IgD-negative memory B cell (primary cell): ENCODE data around the gene LGALS3BP. TPM values are rescaled to one million over a fixed set of nuclear protein-coding genes. Genes with fewer than 3 reads are reported as not detected.
"Not testable (repeated sequence)": the region's sequence is repeated elsewhere in the genome, so short reads cannot be mapped to it uniquely, and the experiment has no call there.

ENCODE experiments used
- H3K27ac Mint-ChIP-seq, 3 donors: one replicate each; pipeline ENCODE4 v1.8.0; 2020 to 2022; ENCODE audit warnings: mild to moderate bottlenecking in 3 of 3, mixed read lengths in 3 of 3, moderate library complexity in 1 of 3
- H3K27me3 Mint-ChIP-seq: one replicate; pipeline ENCODE4 v1.8.0; 2021; ENCODE audit warnings: mixed read lengths
- H3K36me3 Mint-ChIP-seq: one replicate; pipeline ENCODE4 v1.8.0; 2020; ENCODE audit warnings: mild to moderate bottlenecking, mixed read lengths
- H3K4me1 Mint-ChIP-seq, 3 donors: one replicate each; pipeline ENCODE4 v1.8.0; 2020 to 2022; ENCODE audit warnings: mixed read lengths in 3 of 3, mild to moderate bottlenecking in 1 of 3
- H3K4me3 Mint-ChIP-seq, 4 donors: one replicate each; pipeline ENCODE4 v1.8.0; 2020 to 2022; ENCODE audit warnings: mild to moderate bottlenecking in 4 of 4, mixed read lengths in 4 of 4, moderate library complexity in 3 of 4
- H3K9me3 Mint-ChIP-seq, 3 donors: one replicate each; pipeline ENCODE4 v1.8.0; 2020 to 2021; ENCODE audit warnings: mixed read lengths in 3 of 3, mild to moderate bottlenecking in 1 of 3
- polyA plus RNA-seq: library from polyadenylated mRNA; unstranded; fragments of 300-500 nt; fragmentation: Illumina TruSeq; gene quantifications from one replicate; pipeline ENCODE4 v1.2.3, GENCODE V29; 2021

Gene LGALS3BP
- polyA plus RNA-seq, 1 donor from 2014 or later, result 3.9 TPM

GRCh38 chr17:78970834-78971755 is 8.6 kb downstream of the LGALS3BP start:
- Mint-ChIP-seq H3K27me3 (peaks cover 9% of the 10 kb centered on the region), H3K36me3 (no peaks in the 10 kb centered on the region), H3K9me3 (no peaks in the 10 kb centered on the region), H3K27ac (peak overlapping the region in 2 of 3 donors; percentile 19 to 47), H3K4me1 (peaks cover 5 to 10% (median 5%) of the 10 kb centered on the region in 3 donors), H3K4me3 (peak overlapping the region in 1 of 4 donors; percentile 78)

- peaks cover 9% of the 10 kb centered on the region for H3K27me3 Mint-ChIP-seq
- no peaks in the 10 kb centered on the region for H3K9me3 Mint-ChIP-seq
- H3K4me1 Mint-ChIP-seq, result peaks cover 10 to 20% (median 17%) of the 10 kb centered on the region in 3 donors
- H3K27ac Mint-ChIP-seq, result no peak overlapping the region
- H3K4me3 Mint-ChIP-seq, result no peak overlapping the region
- H3K36me3 Mint-ChIP-seq, result no peaks in the 10 kb centered on the region
Measured at GRCh38 chr17:78969865-78970264, 9.9 kb downstream of the LGALS3BP start.

GRCh38 chr17:78967782-78968362 is 11.9 kb downstream of the LGALS3BP start:
- Mint-ChIP-seq H3K4me3 (no peak overlapping the region), H3K27ac (peak overlapping the region in 1 of 3 donors; percentile 63), H3K27me3 (peaks cover 9% of the 10 kb centered on the region), H3K9me3 (no peaks in the 10 kb centered on the region), H3K4me1 (peaks cover 10 to 25% (median 21%) of the 10 kb centered on the region in 3 donors), H3K36me3 (no peaks in the 10 kb centered on the region)

- Mint-ChIP-seq H3K4me1 (peaks cover 10 to 25% (median 21%) of the 10 kb centered on the region in 3 donors), H3K4me3 (no peak overlapping the region), H3K27ac (no peak overlapping the region), H3K27me3 (peaks cover 6% of the 10 kb centered on the region), H3K9me3 (no peaks in the 10 kb centered on the region), H3K36me3 (no peaks in the 10 kb centered on the region)
Measured at GRCh38 chr17:78966910-78967600, 12.7 kb downstream of the LGALS3BP start.

GRCh38 chr17:78966123-78966813 is 13.5 kb downstream of the LGALS3BP start:
- peaks cover 7 to 23% (median 19%) of the 10 kb centered on the region in 3 donors for H3K4me1 Mint-ChIP-seq
- no peaks in the 10 kb centered on the region for H3K36me3 Mint-ChIP-seq
- peak overlapping the region in 1 of 4 donors; percentile 81 for H3K4me3 Mint-ChIP-seq
- peaks cover 4% of the 10 kb centered on the region for H3K27me3 Mint-ChIP-seq
- no peak overlapping the region for H3K27ac Mint-ChIP-seq
- no peaks in the 10 kb centered on the region for H3K9me3 Mint-ChIP-seq

GRCh38 chr17:78965491-78965924 is 14.2 kb downstream of the LGALS3BP start:
- Mint-ChIP-seq H3K27me3 (peaks cover 3% of the 10 kb centered on the region), H3K4me1 (peaks cover 5 to 19% (median 15%) of the 10 kb centered on the region in 3 donors), H3K9me3 (no peaks in the 10 kb centered on the region), H3K4me3 (peak overlapping the region in 3 of 4 donors; percentile 50 to 81 (median 70)), H3K27ac (no peak overlapping the region), H3K36me3 (no peaks in the 10 kb centered on the region)

GRCh38 chr17:78963378-78963777 is 16.3 kb downstream of the LGALS3BP start:
- Mint-ChIP-seq H3K4me3 (no peak overlapping the region), H3K27ac (no peak overlapping the region), H3K27me3 (no peaks in the 10 kb centered on the region), H3K9me3 (no peaks in the 10 kb centered on the region), H3K36me3 (no peaks in the 10 kb centered on the region), H3K4me1 (peaks cover 5 to 19% (median 15%) of the 10 kb centered on the region in 3 donors)

- peaks cover 5 to 19% (median 15%) of the 10 kb centered on the region in 3 donors for H3K4me1 Mint-ChIP-seq
- H3K4me3 Mint-ChIP-seq, H3K27ac Mint-ChIP-seq, H3K9me3 Mint-ChIP-seq, H3K27me3 Mint-ChIP-seq, H3K36me3 Mint-ChIP-seq: not testable (repeated sequence)
Measured at GRCh38 chr17:78962984-78963348, 16.8 kb downstream of the LGALS3BP start.

GRCh38 chr17:78962345-78962983 is 17.3 kb downstream of the LGALS3BP start:
- H3K9me3 Mint-ChIP-seq, result no peaks in the 10 kb centered on the region
- H3K27ac Mint-ChIP-seq, result no peak overlapping the region
- H3K27me3 Mint-ChIP-seq, result no peaks in the 10 kb centered on the region
- H3K36me3 Mint-ChIP-seq, result no peaks in the 10 kb centered on the region
- peak overlapping the region in 1 of 4 donors; percentile 33 for H3K4me3 Mint-ChIP-seq
- peaks cover 5 to 19% (median 15%) of the 10 kb centered on the region in 3 donors for H3K4me1 Mint-ChIP-seq

- no peaks in the 10 kb centered on the region for H3K9me3 Mint-ChIP-seq
- H3K36me3 Mint-ChIP-seq, result no peaks in the 10 kb centered on the region
- no peaks in the 10 kb centered on the region for H3K27me3 Mint-ChIP-seq
- H3K27ac Mint-ChIP-seq, result no peak overlapping the region
- H3K4me1 Mint-ChIP-seq, result peaks cover 5 to 19% (median 15%) of the 10 kb centered on the region in 3 donors
- peak overlapping the region in 1 of 4 donors; percentile 68 for H3K4me3 Mint-ChIP-seq
Measured at GRCh38 chr17:78961571-78961970, 18.2 kb downstream of the LGALS3BP start.

- no peak overlapping the region for H3K4me3 Mint-ChIP-seq
- H3K4me1 Mint-ChIP-seq, result peaks cover 5 to 16% (median 14%) of the 10 kb centered on the region in 3 donors
- H3K27me3 Mint-ChIP-seq, result no peaks in the 10 kb centered on the region
- H3K9me3 Mint-ChIP-seq, result no peaks in the 10 kb centered on the region
- no peak overlapping the region for H3K27ac Mint-ChIP-seq
- H3K36me3 Mint-ChIP-seq, result no peaks in the 10 kb centered on the region
Measured at GRCh38 chr17:78960928-78961327, 18.8 kb downstream of the LGALS3BP start.

- Mint-ChIP-seq H3K27ac (peak overlapping the region in 1 of 3 donors; percentile 59), H3K27me3 (peaks cover 2% of the 10 kb centered on the region), H3K4me1 (peaks cover 0 to 5% (median 4%) of the 10 kb centered on the region in 3 donors), H3K9me3 (no peaks in the 10 kb centered on the region), H3K4me3 (no peak overlapping the region), H3K36me3 (no peaks in the 10 kb centered on the region)
Measured at GRCh38 chr17:78959803-78960202, 19.9 kb downstream of the LGALS3BP start.

GRCh38 chr17:78958641-78959127 is 21.0 kb downstream of the LGALS3BP start:
- H3K27ac Mint-ChIP-seq, result peak overlapping the region in 1 of 3 donors; percentile 20
- no peaks in the 10 kb centered on the region for H3K36me3 Mint-ChIP-seq
- peaks cover 4% of the 10 kb centered on the region for H3K27me3 Mint-ChIP-seq
- H3K9me3 Mint-ChIP-seq, result no peaks in the 10 kb centered on the region
- no peaks in the 10 kb centered on the region for H3K4me1 Mint-ChIP-seq
- H3K4me3 Mint-ChIP-seq, result no peak overlapping the region

- Mint-ChIP-seq H3K36me3 (no peaks in the 10 kb centered on the region), H3K27me3 (peaks cover 11% of the 10 kb centered on the region), H3K27ac (no peak overlapping the region), H3K4me3 (no peak overlapping the region), H3K9me3 (no peaks in the 10 kb centered on the region), H3K4me1 (no peaks in the 10 kb centered on the region)
Measured at GRCh38 chr17:78957128-78957527, 22.6 kb downstream of the LGALS3BP start.
